ENCODE data around the gene CLTRN. TPM values are rescaled to one million over a fixed set of nuclear protein-coding genes. Genes with fewer than 3 reads are reported as not detected.

Gene CLTRN
- total and polyA plus RNA-seq, 2 donors (not counting 3 experiments of a cell fraction or from before 2014, with no cell fraction given) = 0.04 TPM; not detected in 1

DNA sequence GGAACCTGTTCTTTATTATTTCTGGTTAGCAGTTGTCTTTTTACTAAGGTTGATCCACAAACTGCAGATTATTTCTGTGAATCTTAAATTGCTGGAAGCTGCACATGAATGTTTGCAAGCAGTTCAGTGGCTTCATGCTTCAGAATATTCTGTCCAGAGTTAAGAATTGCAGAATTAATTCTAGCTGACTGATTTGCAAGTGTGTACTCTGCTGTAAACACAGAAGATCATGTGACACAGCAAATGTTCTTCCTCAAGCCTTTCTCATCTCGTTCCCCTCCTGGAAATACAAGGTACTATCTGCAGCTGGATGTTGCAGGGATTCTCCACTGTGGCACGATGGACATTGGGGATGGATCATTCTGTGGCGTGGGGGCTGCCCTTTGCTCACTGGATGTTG, 16.8 kb upstream of the CLTRN start:
- intact Hi-C loops (cut with micrococcal nuclease) (loop anchor here (10.0 kb wide), 1 partner anchor 113 kb away; the partner anchor contains the start of gene ZRSR2), dilution Hi-C loops (cut with MboI; ENCODE audit: extremely low pct_ligation_motif_present, low sequenced_read_pairs) (no loop called here)
- Histone ChIP-seq H3K9me3 (replicated peaks; ENCODE audit: control insufficient read depth, insufficient read depth, low read length) (no peaks in the 10 kb centered on the region), H3K9me1 (replicated peaks; ENCODE audit: control insufficient read depth, extremely low read depth, insufficient read depth, low read length) (no peaks in the 10 kb centered on the region), H4K20me1 (replicated peaks; ENCODE audit: control insufficient read depth, extremely low read depth, insufficient read depth, low read length) (no peaks in the 10 kb centered on the region), H3K9ac (replicated peaks; ENCODE audit: extremely low read depth, insufficient read depth, low read length) (no peak overlapping the region), H3K4me2 (ENCODE audit: insufficient read depth, low read length) (no peak overlapping the region), H3K4me3 (replicated peaks in 1 of 3; ENCODE audit: insufficient read depth in 1 of 3, low read depth in 1 of 3, low read length in 3 of 3) (no peak overlapping the region), H3K27ac (ENCODE audit: insufficient read depth, low read depth, low read length) (no peak overlapping the region), H3K79me2 (ENCODE audit: control insufficient read depth, insufficient read depth, low read length) (peaks cover 24% of the 10 kb centered on the region), H3K27me3 (ENCODE audit: control insufficient read depth in 2 of 2, insufficient read depth in 2 of 2, low read length in 2 of 2) (no peaks in the 10 kb centered on the region), H3K4me1 (ENCODE audit: control insufficient read depth, extremely low read depth, insufficient read depth, low read length) (peaks cover 5% of the 10 kb centered on the region), H2AFZ (ENCODE audit: low read depth, low read length) (no peak overlapping the region), H3K36me3 (ENCODE audit: control insufficient read depth in 2 of 2, extremely low read depth in 1 of 2, insufficient read depth in 2 of 2, low read length in 2 of 2) (peaks cover 0 to 2% of the 10 kb centered on the region in 2 experiments)
- no TSS peak for BruUV-seq (replicated peaks)
- CTCF ChIA-PET = no interaction called here
- TF ChIP-seq JUN (IDR thresholded peaks at IDR 0.05; ENCODE audit: borderline replicate concordance, insufficient read depth, insufficient read length, low read depth) (no peak), POLR2AphosphoS5 (IDR thresholded peaks at IDR 0.05; ENCODE audit: insufficient read depth, low read depth, low read length) (no peak), FOS (IDR thresholded peaks at IDR 0.05; ENCODE audit: borderline replicate concordance, insufficient read depth, low read length) (no peak), POLR2A (IDR thresholded peaks at IDR 0.05; ENCODE audit: low read depth, low read length) (no peak), GATA2 (IDR thresholded peaks at IDR 0.05; ENCODE audit: insufficient read depth, insufficient read length, low read depth, low read length) (no peak), EZH2 (IDR thresholded peaks at IDR 0.05; ENCODE audit: borderline replicate concordance, low read depth, low read length, severe bottlenecking) (no peak), MYC (IDR thresholded peaks at IDR 0.05; ENCODE audit: low read depth, low read length) (no peak)
- TF ChIP-seq, protein P1, sequence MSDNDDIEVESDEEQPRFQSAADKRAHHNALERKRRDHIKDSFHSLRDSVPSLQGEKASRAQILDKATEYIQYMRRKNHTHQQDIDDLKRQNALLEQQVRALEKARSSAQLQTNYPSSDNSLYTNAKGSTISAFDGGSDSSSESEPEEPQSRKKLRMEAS (IDR thresholded peaks at IDR 0.05; ENCODE audit: insufficient read depth, insufficient read length) = no peak
- TF ChIP-seq, protein P2, sequence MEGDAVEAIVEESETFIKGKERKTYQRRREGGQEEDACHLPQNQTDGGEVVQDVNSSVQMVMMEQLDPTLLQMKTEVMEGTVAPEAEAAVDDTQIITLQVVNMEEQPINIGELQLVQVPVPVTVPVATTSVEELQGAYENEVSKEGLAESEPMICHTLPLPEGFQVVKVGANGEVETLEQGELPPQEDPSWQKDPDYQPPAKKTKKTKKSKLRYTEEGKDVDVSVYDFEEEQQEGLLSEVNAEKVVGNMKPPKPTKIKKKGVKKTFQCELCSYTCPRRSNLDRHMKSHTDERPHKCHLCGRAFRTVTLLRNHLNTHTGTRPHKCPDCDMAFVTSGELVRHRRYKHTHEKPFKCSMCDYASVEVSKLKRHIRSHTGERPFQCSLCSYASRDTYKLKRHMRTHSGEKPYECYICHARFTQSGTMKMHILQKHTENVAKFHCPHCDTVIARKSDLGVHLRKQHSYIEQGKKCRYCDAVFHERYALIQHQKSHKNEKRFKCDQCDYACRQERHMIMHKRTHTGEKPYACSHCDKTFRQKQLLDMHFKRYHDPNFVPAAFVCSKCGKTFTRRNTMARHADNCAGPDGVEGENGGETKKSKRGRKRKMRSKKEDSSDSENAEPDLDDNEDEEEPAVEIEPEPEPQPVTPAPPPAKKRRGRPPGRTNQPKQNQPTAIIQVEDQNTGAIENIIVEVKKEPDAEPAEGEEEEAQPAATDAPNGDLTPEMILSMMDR (IDR thresholded peaks at IDR 0.05; ENCODE audit: extremely low read depth in 1 of 2, insufficient read depth in 1 of 2, low read depth in 1 of 2, low read length in 2 of 2) = no peak
- POLR2A ChIA-PET = no interaction called here
- FAIRE-seq (no peak), DNase-seq (ENCODE audit: low read depth, low spot score) (no peak)
